Measurements from ENCODE around the gene YBX2. TPM values are rescaled to one million over a fixed set of nuclear protein-coding genes. Genes with fewer than 3 reads are reported as not detected.

Gene YBX2
- total and polyA plus RNA-seq, 2 donors (not counting 1 experiment from before 2014, with no cell fraction given): 0.15 to 0.22 TPM

- ATAC-seq (ENCODE audit: low read depth): no peak
- POLR2A ChIA-PET: interaction anchor here (0.5 to 13.1 kb wide), 6 partner anchors 8 to 221 kb away, joined by 3 to 157 read pairs (median 5); partner anchors contain the start of genes ACADVL, CTDNEP1, DLG4 and DVL2
Measured at GRCh38 chr17:7243453-7243729, 51.0 kb downstream of the YBX2 start.

More at GRCh38 chr17:7243453-7243729, 51.0 kb downstream of the YBX2 start:
- Mint-ChIP-seq H3K27ac (peak overlapping the region; percentile 100), H3K9me3 (ENCODE audit: insufficient read depth) (no peaks in the 10 kb centered on the region), H3K27me3 (no peaks in the 10 kb centered on the region), H3K4me1 (peaks cover 36% of the 10 kb centered on the region), H3K4me3 (peak overlapping the region; percentile 98)
- Histone ChIP-seq H3K9me3 (ENCODE audit: control extremely low read depth in 1 of 3, control insufficient read depth in 2 of 3, insufficient read depth in 1 of 3, low read length in 2 of 3) (no peaks in the 10 kb centered on the region), H3K27ac (ENCODE audit: low read length in 2 of 2) (peak overlapping the region; percentile 94 to 97), H4K20me1 (ENCODE audit: control insufficient read depth, insufficient read depth, low read length, poor library complexity, severe bottlenecking) (peaks cover 20% of the 10 kb centered on the region), H3K79me2 (ENCODE audit: control insufficient read depth, insufficient read depth, low read length) (peaks cover 48% of the 10 kb centered on the region), H2AFZ (ENCODE audit: insufficient read depth, low read depth, low read length, poor library complexity, severe bottlenecking) (peak overlapping the region; percentile 86), H3K27me3 (replicated peaks in 1 of 4; ENCODE audit: control extremely low read depth in 1 of 4, control insufficient read depth in 3 of 4, insufficient read depth in 4 of 4, low read length in 3 of 4) (no peaks in the 10 kb centered on the region), H3K4me3 (ENCODE audit: control extremely low read depth in 1 of 5, extremely low read depth in 1 of 5, insufficient read depth in 1 of 5, low read depth in 2 of 5, low read length in 4 of 5) (peak overlapping the region; percentile 31 to 99 (median 99)), H3K9ac (ENCODE audit: low read length) (peak overlapping the region; percentile 82), H3K4me1 (ENCODE audit: control insufficient read depth in 2 of 2, insufficient read depth in 2 of 2, low read length in 2 of 2) (peaks cover 24 to 28% of the 10 kb centered on the region in 2 donors), H3K36me3 (replicated peaks in 1 of 2; ENCODE audit: control extremely low read depth in 1 of 2, control insufficient read depth in 1 of 2, extremely low read depth in 1 of 2, insufficient read depth in 2 of 2, low read length in 1 of 2) (peaks cover 8 to 37% of the 10 kb centered on the region in 2 experiments), H3K4me2 (replicated peaks; ENCODE audit: low read depth, low read length, poor library complexity, severe bottlenecking) (peak overlapping the region; percentile 79)
- DNase-seq: no peak
- intact Hi-C loops (cut with micrococcal nuclease): no loop called here
- CTCF ChIA-PET: interaction anchor here (1.3 to 1.4 kb wide), 2 partner anchors 23 to 198 kb away, joined by 4 to 11 read pairs; no protein-coding TSS in a partner anchor
- TF ChIP-seq CTCF (IDR thresholded peaks at IDR 0.05) (no peak), EZH2 (IDR thresholded peaks at IDR 0.05; ENCODE audit: borderline replicate concordance, insufficient read depth, low read depth, low read length, poor library complexity, severe bottlenecking) (no peak)
- WGBS (ENCODE audit: insufficient coverage): no CpG with 5 or more reads among the region's 2 CpGs

All from B cell (primary cell).